Limb (tissue), 2 donors: Measurements from ENCODE around the gene OTOA.
"Not testable (repeated sequence)": the region's sequence is repeated elsewhere in the genome, so short reads cannot be mapped to it uniquely, and the experiment has no call there.

Experiments
- DNase-seq, 2 donors: peaks; one replicate each; pipeline ENCODE4 v3.0.0-alpha.2; 2016; ENCODE audit errors: extremely low spot score in 2 of 2

OTOA gene

DNA sequence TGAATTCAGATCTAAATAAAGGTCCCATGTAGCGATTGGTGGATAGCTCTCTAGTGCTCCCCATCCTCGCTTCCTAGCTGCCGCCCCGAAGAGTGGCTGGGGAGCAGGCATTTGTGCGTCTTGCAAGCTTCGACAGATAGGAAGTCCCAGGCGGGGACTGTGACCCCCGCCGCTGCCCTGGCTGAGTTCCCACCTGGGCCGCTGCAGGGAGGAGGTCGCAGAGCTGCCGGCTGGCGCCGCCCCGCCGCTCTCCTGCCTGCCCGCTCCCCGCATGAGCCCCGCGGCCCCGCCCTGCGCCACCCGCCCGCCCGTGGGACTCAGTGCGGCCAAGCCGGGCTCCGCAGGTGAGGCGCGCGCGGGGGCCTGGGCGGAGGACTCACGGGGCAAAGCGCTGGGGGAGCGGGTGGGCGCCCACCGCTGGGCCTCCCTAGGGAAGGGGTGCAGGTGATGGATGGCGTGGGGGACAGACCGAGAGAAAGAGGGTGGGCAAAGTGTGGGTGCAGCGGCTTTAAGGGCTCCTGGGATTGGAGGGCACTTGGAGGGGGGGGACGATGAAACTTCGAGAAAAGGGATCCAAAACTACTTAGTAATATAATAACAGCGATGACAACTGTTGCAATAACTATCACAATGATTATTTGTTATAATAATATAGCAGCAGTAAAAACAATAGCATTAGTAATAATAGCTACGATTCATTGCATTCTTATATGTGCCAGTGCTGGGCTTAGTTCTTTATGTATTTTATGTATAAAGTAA, at the start of gene OTOA:
TSS of gene OTOA (plus strand) at position 80 of the 759 bp plus-strand sequence. CDS start 14,547 bp downstream, outside the sequence.
- peak in 1 of 2 donors; percentile 45 for DNase-seq

GRCh38 chr16:21614896-21615295, 48.9 kb upstream of the OTOA start:
- no peak for DNase-seq

- no peak for DNase-seq
These were observed 46.2 kb upstream of the OTOA start for GRCh38 chr16:21617607-21618006.

- DNase-seq, result no peak
These were observed 45.5 kb upstream of the OTOA start for GRCh38 chr16:21618281-21618680.

GRCh38 chr16:21619765-21620425, 43.9 kb upstream of the OTOA start:
- no peak for DNase-seq

DNA sequence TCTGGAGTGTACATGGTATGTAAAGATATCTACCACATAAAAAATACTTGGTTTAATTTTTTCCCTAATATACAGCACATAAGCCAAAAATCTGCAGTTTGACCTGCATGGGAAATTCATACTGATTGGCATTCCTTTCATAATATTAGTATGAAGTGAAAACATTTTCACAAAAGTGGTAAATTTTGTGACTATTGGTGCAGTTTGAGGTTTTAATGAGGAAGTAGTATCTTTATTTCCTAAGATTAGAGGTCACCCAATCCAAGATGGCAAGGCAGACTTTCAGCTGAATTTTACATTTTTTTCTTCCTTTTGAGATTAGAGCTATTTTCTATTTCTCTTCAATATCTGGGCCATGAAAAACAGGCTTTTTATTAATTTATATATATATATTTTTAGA, 43.2 kb upstream of the OTOA start:
- no peak for DNase-seq

DNA sequence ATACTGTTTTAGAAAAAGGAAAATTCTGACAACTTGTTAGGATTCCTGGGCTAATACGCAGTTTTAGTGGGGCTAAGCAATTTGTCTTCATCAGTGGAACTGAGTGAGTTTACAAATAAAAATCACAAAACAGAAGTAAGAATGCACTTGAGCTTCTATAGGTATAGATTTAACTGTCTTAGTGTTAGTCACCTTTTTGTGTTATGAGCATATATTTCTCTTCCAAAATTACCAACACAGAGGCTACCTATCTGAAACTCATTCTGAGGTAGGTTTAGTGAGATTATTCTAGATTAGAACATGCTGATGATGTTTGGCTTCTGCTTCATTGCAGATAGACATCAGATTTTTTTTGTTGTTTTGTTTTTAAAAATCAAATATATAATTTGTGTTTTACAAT, 41.2 kb upstream of the OTOA start:
- DNase-seq, result no peak

- DNase-seq, result no peak
These were observed 38.7 kb upstream of the OTOA start for GRCh38 chr16:21625026-21625425.

GRCh38 chr16:21626659-21627277, 37.0 kb upstream of the OTOA start:
- DNase-seq, result peak in 1 of 2 donors; percentile 9

GRCh38 chr16:21628121-21628726, 35.5 kb upstream of the OTOA start:
- no peak for DNase-seq

DNA sequence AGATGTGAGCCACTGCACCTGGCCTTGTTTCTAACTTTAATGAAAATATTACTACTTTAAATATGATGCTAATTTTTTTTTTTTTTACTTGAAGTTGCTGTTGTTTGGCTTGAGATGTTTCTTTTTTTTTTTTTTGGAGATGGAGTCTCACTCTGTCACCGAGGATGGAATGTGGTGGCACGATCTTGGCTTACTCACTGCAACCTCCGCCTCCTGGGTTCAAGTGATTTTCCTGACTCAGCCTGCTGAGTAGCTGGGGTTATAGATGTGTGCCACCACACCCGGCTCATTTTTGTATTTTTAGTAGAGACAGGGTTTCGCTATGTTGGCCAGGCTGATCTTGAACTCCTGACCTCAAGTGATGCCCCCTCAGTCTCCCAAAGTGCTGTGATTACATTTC, 35.0 kb upstream of the OTOA start:
- no peak for DNase-seq

- DNase-seq, result not testable (repeated sequence)
These were observed 33.9 kb upstream of the OTOA start for GRCh38 chr16:21629616-21630539.

GRCh38 chr16:21630866-21631265, 32.9 kb upstream of the OTOA start:
- not testable (repeated sequence) for DNase-seq

DNA sequence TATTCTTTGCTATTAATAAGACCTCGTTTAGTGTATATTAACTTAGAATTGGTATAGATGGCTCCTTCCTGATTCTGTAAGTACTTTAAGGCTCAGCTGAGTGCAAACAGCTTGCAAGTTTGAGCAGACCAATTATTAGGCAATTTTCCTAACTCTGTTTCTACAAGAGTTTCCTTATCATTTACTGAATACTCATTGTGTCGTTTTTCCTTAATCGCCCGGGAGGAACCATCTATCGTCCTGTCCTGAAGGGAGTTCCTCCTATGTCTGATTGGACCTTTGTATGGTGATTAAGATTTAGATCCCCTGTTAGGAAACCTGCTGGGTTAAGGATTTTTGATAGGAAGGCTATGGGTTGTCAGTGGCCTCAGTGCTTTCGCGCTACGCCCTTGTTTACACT, 32.4 kb upstream of the OTOA start:
- not testable (repeated sequence) for DNase-seq

GRCh38 chr16:21631951-21632575, 31.7 kb upstream of the OTOA start:
- DNase-seq, result not testable (repeated sequence)

DNA sequence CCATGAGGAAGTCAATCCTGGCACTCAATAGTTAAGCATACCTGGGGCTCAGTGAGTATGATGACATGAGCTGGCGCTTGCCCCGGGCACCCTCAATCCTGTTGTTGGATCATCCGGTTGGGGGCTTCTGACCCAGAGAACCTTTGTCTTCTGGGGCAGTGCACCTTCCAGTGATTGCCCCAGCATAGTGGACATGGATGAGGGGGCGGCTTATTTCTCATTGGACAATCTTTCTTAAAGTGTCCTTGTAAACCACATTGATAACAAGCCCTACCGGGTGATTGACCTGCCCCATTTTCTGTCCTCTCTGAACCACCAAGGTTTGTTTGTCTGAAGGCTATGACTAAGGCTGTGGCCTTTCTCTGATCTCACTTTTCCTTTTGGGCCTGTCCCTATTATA, 29.6 kb upstream of the OTOA start:
- DNase-seq, result no peak

DNA sequence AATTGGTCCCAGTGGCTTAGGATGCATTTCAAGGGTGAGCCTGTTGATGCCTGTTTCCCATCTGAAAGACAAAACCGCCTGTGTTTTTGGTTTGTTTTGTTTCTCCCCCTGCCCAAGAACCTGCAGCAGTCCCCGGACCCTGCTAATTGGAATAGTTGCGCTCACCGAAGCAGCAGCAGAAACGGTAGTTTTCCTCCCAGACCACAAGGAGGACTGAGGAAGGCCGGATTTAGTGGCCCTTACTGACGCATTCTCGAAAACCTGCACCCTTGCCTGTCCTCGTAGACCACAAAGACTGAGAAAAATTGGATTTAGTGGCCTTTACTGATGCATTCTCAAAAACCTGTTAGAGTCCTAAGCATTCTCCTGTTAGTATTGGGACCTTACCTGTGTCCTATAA, 28.1 kb upstream of the OTOA start:
- DNase-seq, result not testable (repeated sequence)

- DNase-seq, result no peak
These were observed 26.5 kb upstream of the OTOA start for GRCh38 chr16:21637032-21637968.

GRCh38 chr16:21638573-21638975, 25.2 kb upstream of the OTOA start:
- no peak for DNase-seq
